OCI-LY1 (cell line): ENCODE results near the gene TMEM126A.

Experiments used
- H2AFZ ChIP-seq: fragments of 200-600 bp; sonication (generic), shearing (Covaris generic); 2 replicates; pipeline ENCODE4 v1.6.0; 2014; ENCODE audit warnings: antibody characterized with exemption, mild to moderate bottlenecking, low read length
- H3F3A ChIP-seq: fragments of 200-600 bp; sonication (generic), shearing (Covaris generic); 2 replicates; pipeline ENCODE4 v1.6.0; 2014; ENCODE audit warnings: mild to moderate bottlenecking, antibody characterized with exemption, low read length, moderate library complexity; ENCODE audit not compliant: insufficient read depth
- H3K27ac ChIP-seq: fragments of 200-600 bp; sonication (generic); 2 replicates; pipeline ENCODE4 v1.5.1; 2014; ENCODE audit warnings: low read length, mixed run types, mild to moderate bottlenecking, low read depth; ENCODE audit not compliant: poor library complexity, severe bottlenecking
- H3K27me3 ChIP-seq: fragments of 200-600 bp; sonication (generic); 2 replicates; pipeline ENCODE4 v1.6.0; 2014; ENCODE audit warnings: antibody characterized with exemption, mild to moderate bottlenecking, low read length, moderate library complexity; ENCODE audit not compliant: insufficient read depth
- H3K36me3 ChIP-seq: fragments of 200-600 bp; sonication (generic); 2 replicates; pipeline ENCODE4 v1.6.1; 2014; ENCODE audit warnings: mild to moderate bottlenecking, antibody characterized with exemption, low read length, moderate library complexity, mixed read lengths; ENCODE audit not compliant: insufficient read depth
- H3K4me1 ChIP-seq: fragments of 200-600 bp; sonication (generic); 2 replicates; pipeline ENCODE4 v1.5.1; 2014; ENCODE audit warnings: mild to moderate bottlenecking, low read length, moderate library complexity; ENCODE audit not compliant: insufficient read depth, severe bottlenecking
- H3K4me2 ChIP-seq: fragments of 200-600 bp; sonication (generic), shearing (Covaris generic); 2 replicates; pipeline ENCODE4 v1.6.1; 2014; ENCODE audit warnings: low read length
- H3K4me3 ChIP-seq: fragments of 200-600 bp; sonication (generic); 2 replicates; pipeline ENCODE4 v1.5.1; 2014; ENCODE audit warnings: low read length, low read depth, mild to moderate bottlenecking, mixed read lengths; ENCODE audit not compliant: poor library complexity, severe bottlenecking
- H3K79me2 ChIP-seq: fragments of 200-600 bp; shearing (Covaris generic); 2 replicates; pipeline ENCODE4 v1.6.1; 2016; ENCODE audit warnings: mixed run types, low read length, mixed read lengths; ENCODE audit not compliant: insufficient read depth
- H3K9ac ChIP-seq: fragments of 200-600 bp; sonication (generic), shearing (Covaris generic); 2 replicates; pipeline ENCODE4 v1.6.1; 2014; ENCODE audit warnings: mild to moderate bottlenecking, low read length, mixed read lengths
- H3K9me2 ChIP-seq: fragments of 200-600 bp; sonication (generic), shearing (Covaris generic); 2 replicates; pipeline ENCODE4 v1.6.1; 2014; ENCODE audit warnings: low read depth, mild to moderate bottlenecking, low read length, mixed read lengths
- H3K9me3 ChIP-seq: fragments of 200-600 bp; shearing (Covaris generic); 2 replicates; pipeline ENCODE4 v1.6.1; 2014; ENCODE audit warnings: low read length, mixed read lengths
- H4K20me1 ChIP-seq: fragments of 200-600 bp; sonication (generic), shearing (Covaris generic); 2 replicates; pipeline ENCODE4 v1.6.0; 2016; ENCODE audit warnings: mild to moderate bottlenecking, low read length; ENCODE audit not compliant: insufficient read depth
- CTCF ChIP-seq: fragments of 200-600 bp; sonication (generic), shearing (Covaris generic); IDR thresholded peaks from 2 replicates; pipeline ENCODE4 v1.5.1; 2017; ENCODE audit warnings: mild to moderate bottlenecking, antibody characterized with exemption, low read length, moderate library complexity, mixed read lengths
- EZH2 ChIP-seq: fragments of 200-600 bp; sonication (generic), shearing (Covaris generic); IDR thresholded peaks from 2 replicates; pipeline ENCODE4 v1.8.0; 2017; ENCODE audit warnings: borderline replicate concordance, mixed run types, mild to moderate bottlenecking, antibody characterized with exemption, low read length, moderate library complexity, mixed read lengths

The TMEM126A gene

DNA sequence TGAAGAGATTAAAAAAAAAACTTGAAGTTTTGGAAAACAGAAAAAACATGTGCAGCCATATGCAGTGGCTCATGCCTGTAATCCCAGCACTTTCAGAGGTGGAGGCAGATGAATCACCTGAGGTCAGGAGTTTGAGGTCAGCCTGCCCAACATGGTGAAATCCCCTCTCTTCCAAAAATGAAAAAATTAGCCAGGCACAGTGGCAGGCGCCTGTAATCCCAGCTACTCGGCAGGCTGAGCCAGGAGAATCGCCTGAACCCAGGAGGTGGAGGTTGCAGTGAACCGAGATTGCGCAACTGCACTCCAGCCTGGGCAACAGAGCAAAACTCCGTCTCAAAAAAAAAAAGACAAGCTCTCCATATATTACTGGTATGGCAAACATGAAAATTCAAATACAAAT, 28.3 kb upstream of the TMEM126A start:
- Histone ChIP-seq H3K9ac (no peak overlapping the region), H3K9me2 (no peaks in the 10 kb centered on the region), H3K79me2 (no peaks in the 10 kb centered on the region), H3F3A (no peaks in the 10 kb centered on the region), H3K4me2 (no peak overlapping the region), H3K9me3 (no peaks in the 10 kb centered on the region), H2AFZ (no peak overlapping the region), H3K4me1 (no peaks in the 10 kb centered on the region), H3K27ac (no peak overlapping the region), H4K20me1 (no peaks in the 10 kb centered on the region), H3K36me3 (no peaks in the 10 kb centered on the region), H3K27me3 (no peaks in the 10 kb centered on the region), H3K4me3 (no peak overlapping the region)
- TF ChIP-seq CTCF: no peak
- no peak for TF ChIP-seq EZH2

GRCh38 chr11:85620256-85620655, 27.5 kb upstream of the TMEM126A start:
- no peak overlapping the region for H3K27ac ChIP-seq
- no peak overlapping the region for H3K4me3 ChIP-seq
- no peaks in the 10 kb centered on the region for H3K9me3 ChIP-seq
- H3K9me2 ChIP-seq: no peaks in the 10 kb centered on the region
- H2AFZ ChIP-seq: no peak overlapping the region
- no peaks in the 10 kb centered on the region for H3K27me3 ChIP-seq
- no peaks in the 10 kb centered on the region for H3K79me2 ChIP-seq
- no peak overlapping the region for H3K9ac ChIP-seq
- H3F3A ChIP-seq: no peaks in the 10 kb centered on the region
- H4K20me1 ChIP-seq: no peaks in the 10 kb centered on the region
- TF ChIP-seq CTCF (no peak), EZH2 (no peak)
- H3K36me3 ChIP-seq: no peaks in the 10 kb centered on the region
- no peaks in the 10 kb centered on the region for H3K4me1 ChIP-seq
- H3K4me2 ChIP-seq: no peak overlapping the region

DNA sequence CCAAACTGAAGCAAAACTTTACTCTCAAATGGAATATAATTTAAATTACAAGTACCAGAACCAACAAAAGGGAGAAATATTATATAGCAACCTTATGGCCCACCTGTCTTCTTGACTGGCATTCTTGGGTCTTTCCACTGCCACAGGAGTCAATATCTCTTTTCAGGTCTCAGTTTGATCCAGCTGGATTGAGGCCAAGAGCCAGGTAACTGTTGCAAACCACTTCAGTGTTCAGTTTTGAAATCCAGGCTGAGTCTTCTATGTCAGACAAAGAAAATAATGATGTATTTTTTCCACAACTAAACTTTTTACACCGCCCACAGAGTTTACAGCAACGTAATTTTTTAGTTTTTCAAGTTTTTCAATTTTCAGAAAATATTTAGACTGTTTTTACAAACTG, 21.3 kb upstream of the TMEM126A start:
- Histone ChIP-seq H3K4me3 (no peak overlapping the region), H3K4me2 (no peak overlapping the region), H3K9me2 (no peaks in the 10 kb centered on the region), H3F3A (no peaks in the 10 kb centered on the region), H3K9ac (no peak overlapping the region), H3K4me1 (peaks cover 24% of the 10 kb centered on the region), H3K27me3 (no peaks in the 10 kb centered on the region), H3K9me3 (no peaks in the 10 kb centered on the region), H2AFZ (no peak overlapping the region), H3K79me2 (peaks cover 27% of the 10 kb centered on the region), H3K27ac (no peak overlapping the region), H4K20me1 (no peaks in the 10 kb centered on the region), H3K36me3 (peaks cover 11% of the 10 kb centered on the region)
- TF ChIP-seq CTCF: no peak
- no peak for TF ChIP-seq EZH2
